Loucy (cell line): ENCODE results near the gene MCC.

Experiments used
- H2AFZ ChIP-seq: fragments of 200-600 bp; sonication (generic); 2 replicates; pipeline ENCODE4 v1.6.0; 2016; ENCODE audit warnings: antibody characterized with exemption, mild to moderate bottlenecking, low read length, moderate library complexity
- H3F3A ChIP-seq: fragments of 200-600 bp; 2 replicates; pipeline ENCODE4 v1.6.0; 2016; ENCODE audit warnings: antibody characterized with exemption, low read depth, mild to moderate bottlenecking
- H3K27me3 ChIP-seq: fragments of 200-600 bp; sonication (generic); 2 replicates; pipeline ENCODE4 v1.6.1; 2014; ENCODE audit warnings: low read length, mild to moderate bottlenecking; ENCODE audit not compliant: insufficient read depth, poor library complexity, severe bottlenecking
- H3K36me3 ChIP-seq: fragments of 200-600 bp; sonication (generic); 2 replicates; pipeline ENCODE4 v1.6.1; 2016; ENCODE audit warnings: low read length; ENCODE audit not compliant: insufficient read depth
- H3K4me1 ChIP-seq: fragments of 200-600 bp; sonication (generic); 2 replicates; pipeline ENCODE4 v1.5.1; 2014; ENCODE audit warnings: low read length, mild to moderate bottlenecking; ENCODE audit not compliant: insufficient read depth, poor library complexity, severe bottlenecking
- H3K4me2 ChIP-seq: fragments of 200-600 bp; sonication (generic); 2 replicates; pipeline ENCODE4 v1.6.0; 2014; ENCODE audit warnings: antibody characterized with exemption, low read length, low read depth, mild to moderate bottlenecking; ENCODE audit not compliant: poor library complexity, severe bottlenecking
- H3K4me3 ChIP-seq: fragments of 200-600 bp; sonication (generic); 2 replicates; pipeline ENCODE4 v1.5.1; 2014; ENCODE audit warnings: low read length, mild to moderate bottlenecking, mixed read lengths; ENCODE audit not compliant: poor library complexity, severe bottlenecking
- H3K79me2 ChIP-seq: fragments of 200-600 bp; sonication (generic); 2 replicates; pipeline ENCODE4 v1.6.1; 2014; ENCODE audit warnings: low read length; ENCODE audit not compliant: insufficient read depth
- H3K9ac ChIP-seq: fragments of 200-600 bp; sonication (generic); 2 replicates; pipeline ENCODE4 v1.6.0; 2014; ENCODE audit warnings: mild to moderate bottlenecking, low read depth, low read length, moderate library complexity; ENCODE audit not compliant: poor library complexity, severe bottlenecking
- H3K9me2 ChIP-seq: fragments of 200-600 bp; sonication (generic); replicated peaks from 2 replicates; pipeline ENCODE4 v1.6.1; 2016; ENCODE audit warnings: low read depth, low read length, mixed read lengths
- H3K9me3 ChIP-seq: fragments of 200-600 bp; sonication (generic); 2 replicates; pipeline ENCODE4 v1.6.1; 2014; ENCODE audit warnings: mild to moderate bottlenecking, antibody characterized with exemption, low read length, low read depth; ENCODE audit not compliant: insufficient read depth
- H4K20me1 ChIP-seq: fragments of 200-600 bp; sonication (generic); 2 replicates; pipeline ENCODE4 v1.6.0; 2014; ENCODE audit warnings: antibody characterized with exemption, low read length, mild to moderate bottlenecking; ENCODE audit not compliant: insufficient read depth, poor library complexity, severe bottlenecking
- CTCF ChIP-seq: fragments of 200-600 bp; sonication (generic); conservative IDR thresholded peaks from 2 replicates; pipeline ENCODE4 v1.5.1; 2014; ENCODE audit warnings: mild to moderate bottlenecking, antibody characterized with exemption, low read length
- EZH2phosphoT487 ChIP-seq: fragments of 200-600 bp; IDR thresholded peaks from 2 replicates; pipeline ENCODE4 v1.6.1; 2018; ENCODE audit warnings: antibody characterized with exemption, mild to moderate bottlenecking, moderate library complexity, borderline replicate concordance

The MCC gene

DNA sequence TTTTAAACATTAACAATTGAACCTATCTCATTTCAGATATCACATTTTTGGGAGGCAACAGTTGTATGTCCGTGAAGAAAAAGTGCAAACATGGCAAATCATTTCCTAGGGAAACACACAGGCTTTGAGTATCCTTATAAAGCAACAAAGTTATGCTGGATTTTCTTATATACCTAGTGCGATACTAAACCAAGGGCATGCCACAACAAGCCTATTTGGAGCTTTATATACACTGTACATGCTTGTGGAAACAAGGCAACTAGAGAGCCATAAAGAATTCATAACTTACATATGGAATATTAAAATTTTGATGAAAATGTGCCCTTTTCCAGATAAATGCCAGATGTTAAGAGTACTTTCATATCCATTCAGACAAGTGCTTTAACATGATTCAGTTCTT is 320.3 kb downstream of the MCC start:
- Histone ChIP-seq H4K20me1 (no peaks in the 10 kb centered on the region), H3F3A (no peaks in the 10 kb centered on the region), H3K4me2 (no peak overlapping the region), H3K27me3 (no peaks in the 10 kb centered on the region), H3K36me3 (no peaks in the 10 kb centered on the region), H3K4me3 (no peak overlapping the region), H3K9me2 (no peaks in the 10 kb centered on the region), H3K79me2 (0 out of 2 replicates have a peak, but pooled peaks cover 3% of the 10 kb centered on the region), H2AFZ (no peak overlapping the region), H3K4me1 (peaks cover 5% of the 10 kb centered on the region), H3K9me3 (no peaks in the 10 kb centered on the region), H3K9ac (no peak overlapping the region)
- TF ChIP-seq EZH2phosphoT487 (no peak), CTCF (no peak)

DNA sequence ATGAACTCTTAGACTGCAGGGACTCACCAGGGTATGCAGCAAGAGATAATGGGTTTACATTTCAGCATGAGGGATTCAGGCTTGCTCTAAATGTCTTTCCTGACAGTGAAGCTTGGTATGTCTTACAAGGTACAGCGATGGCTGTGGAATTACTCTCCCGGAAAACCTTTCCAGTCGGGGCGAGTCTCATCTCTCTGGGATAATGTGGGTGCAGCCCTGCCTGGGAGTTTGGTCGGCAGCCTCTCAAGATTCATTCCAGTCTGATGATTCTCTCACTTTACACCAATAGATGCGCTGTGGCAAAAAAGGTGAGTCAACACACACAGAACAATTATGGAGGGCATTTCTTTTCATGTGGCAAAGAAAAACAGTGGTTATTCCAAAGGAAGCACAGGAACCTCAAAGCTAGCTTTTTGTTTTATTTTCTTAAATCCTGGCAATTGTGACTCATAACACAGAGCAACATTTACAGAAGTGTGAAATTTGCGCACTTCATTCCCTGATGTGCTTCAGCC is 321.3 kb downstream of the MCC start:
- TF ChIP-seq EZH2phosphoT487 (no peak), CTCF (no peak)
- no peak overlapping the region for H3K9ac ChIP-seq
- H3K4me2 ChIP-seq: no peak overlapping the region

GRCh38 chr5:113166261-113166660 is 322.0 kb downstream of the MCC start:
- no peak overlapping the region for H2AFZ ChIP-seq
- no peaks in the 10 kb centered on the region for H3K9me2 ChIP-seq
- H4K20me1 ChIP-seq: no peaks in the 10 kb centered on the region
- H3K36me3 ChIP-seq: no peaks in the 10 kb centered on the region
- peaks cover 12% of the 10 kb centered on the region for H3K4me1 ChIP-seq
- TF ChIP-seq CTCF (no peak), EZH2phosphoT487 (no peak)
- no peaks in the 10 kb centered on the region for H3K9me3 ChIP-seq
- H3K9ac ChIP-seq: no peak overlapping the region
- no peak overlapping the region for H3K4me3 ChIP-seq
- H3K4me2 ChIP-seq: no peak overlapping the region
- H3K79me2 ChIP-seq: 0 out of 2 replicates have a peak, but pooled peaks cover 3% of the 10 kb centered on the region
- H3K27me3 ChIP-seq: no peaks in the 10 kb centered on the region
- no peaks in the 10 kb centered on the region for H3F3A ChIP-seq

More for the DNA sequence above, 321.3 kb downstream of the MCC start:
- Histone ChIP-seq H2AFZ (no peak overlapping the region), H3K9me3 (no peaks in the 10 kb centered on the region), H3K4me3 (no peak overlapping the region), H4K20me1 (no peaks in the 10 kb centered on the region), H3K36me3 (no peaks in the 10 kb centered on the region), H3F3A (no peaks in the 10 kb centered on the region), H3K4me1 (peaks cover 12% of the 10 kb centered on the region), H3K27me3 (no peaks in the 10 kb centered on the region), H3K79me2 (0 out of 2 replicates have a peak, but pooled peaks cover 3% of the 10 kb centered on the region), H3K9me2 (no peaks in the 10 kb centered on the region)
